SK-N-SH (cell line): ENCODE results near the gene ELP1. TPM values are rescaled to one million over a fixed set of nuclear protein-coding genes. Genes with fewer than 3 reads are reported as not detected.

Experiments
- CTCF ChIA-PET: fragments of 300-600, 350-600 bp; formaldehyde crosslinking; extraction: SDS; loops from one replicate; lab custom pipeline; 2021; lab: Yijun Ruan, JAX
- POLR2A ChIA-PET: fragments of 350-600 bp; sonication (Branson Sonifier 250); formaldehyde crosslinking; extraction: SDS; loops from one replicate; lab custom pipeline; 2020; ENCODE audit warnings: antibody characterized with exemption, inconsistent platforms; lab: Yijun Ruan, JAX
- DNase-seq: peaks from one replicate; pipeline ENCODE4 v3.0.0; 2012
- H2AFZ ChIP-seq: fragments of 200-600 bp; sonication (generic); 2 replicates; pipeline ENCODE4 v1.8.1; 2016; ENCODE audit warnings: antibody characterized with exemption, mild to moderate bottlenecking, low read depth
- H3F3A ChIP-seq: fragments of 200-600 bp; sonication (generic); replicated peaks from 2 replicates; pipeline ENCODE3; 2016; ENCODE audit warnings: antibody characterized with exemption, mild to moderate bottlenecking; ENCODE audit not compliant: insufficient read depth
- H3K27ac ChIP-seq, 2 experiments: fragments of 200-500 bp in 1 of 2; fragments of 200-600 bp in 1 of 2; sonication (Bioruptor generic) in 1 of 2; sonication (generic), shearing (Covaris generic) in 1 of 2; 2 replicates each; pipeline versions ENCODE4 v1.5.1 to v1.6.1; 2014 to 2016; ENCODE audit warnings: low read depth in 2 of 2, inconsistent platforms in 1 of 2, low read length in 1 of 2, mild to moderate bottlenecking in 1 of 2, mixed read lengths in 1 of 2
- H3K27me3 ChIP-seq: fragments of 200-600 bp; sonication (generic), shearing (Covaris generic); 2 replicates; pipeline ENCODE4 v1.6.1; 2016; ENCODE audit warnings: mixed run types; ENCODE audit not compliant: insufficient read depth
- H3K36me3 ChIP-seq, 2 experiments: fragments of 200-500 bp in 1 of 2; fragments of 200-600 bp in 1 of 2; sonication (Bioruptor generic) in 1 of 2; sonication (generic) in 1 of 2; replicated peaks in 1 of 2; 2 replicates each; pipeline versions ENCODE3 to v1.5.1; 2014 to 2016; ENCODE audit warnings: low read length in 1 of 2, mild to moderate bottlenecking in 1 of 2; ENCODE audit not compliant: insufficient read depth in 2 of 2, control insufficient read depth in 1 of 2
- H3K4me1 ChIP-seq, 2 experiments: fragments of 200-500 bp in 1 of 2; fragments of 200-600 bp in 1 of 2; sonication (Bioruptor generic) in 1 of 2; sonication (generic), shearing (Covaris generic) in 1 of 2; 2 replicates each; pipeline versions ENCODE4 v1.5.1 to v1.6.1; 2014 to 2016; ENCODE audit warnings: low read depth in 1 of 2, low read length in 1 of 2, mixed run types in 1 of 2; ENCODE audit not compliant: insufficient read depth in 2 of 2, control insufficient read depth in 1 of 2
- H3K4me2 ChIP-seq: fragments of 200-600 bp; sonication (generic), shearing (Covaris generic); 2 replicates; pipeline ENCODE4 v1.6.1; 2017; ENCODE audit warnings: mixed run types
- H3K4me3 ChIP-seq, 2 experiments: fragments of 200-500 bp in 1 of 2; fragments of 200-600 bp in 1 of 2; sonication (Bioruptor generic) in 1 of 2; sonication (generic), shearing (Covaris generic) in 1 of 2; 2 replicates each; pipeline versions ENCODE4 v1.5.1 to v1.8.1; 2014 to 2016; ENCODE audit warnings: low read depth in 2 of 2, inconsistent platforms in 1 of 2, low read length in 1 of 2, mild to moderate bottlenecking in 1 of 2, mixed read lengths in 1 of 2, moderate library complexity in 1 of 2
- H3K79me2 ChIP-seq: fragments of 200-600 bp; sonication (generic); 2 replicates; pipeline ENCODE4 v1.8.1; 2017; ENCODE audit warnings: mild to moderate bottlenecking; ENCODE audit not compliant: insufficient read depth
- H3K9ac ChIP-seq: fragments of 200-600 bp; sonication (generic); 2 replicates; pipeline ENCODE4 v1.6.1; 2017; ENCODE audit warnings: mixed run types
- H3K9me2 ChIP-seq: fragments of 200-600 bp; sonication (generic); 2 replicates; pipeline ENCODE4 v1.6.1; 2017; ENCODE audit warnings: mixed run types
- H3K9me3 ChIP-seq: fragments of 200-600 bp; sonication (generic); 2 replicates; pipeline ENCODE4 v1.6.1; 2017; ENCODE audit warnings: mixed run types, mild to moderate bottlenecking, moderate library complexity
- H4K20me1 ChIP-seq: fragments of 200-600 bp; sonication (generic); 2 replicates; pipeline ENCODE4 v1.6.1; 2017; ENCODE audit warnings: mild to moderate bottlenecking, mixed run types; ENCODE audit not compliant: insufficient read depth
- CHD2 ChIP-seq: fragments of 150-350 bp; IDR thresholded peaks from 2 replicates; pipeline ENCODE4 v1.6.1; 2018; ENCODE audit warnings: low read length; ENCODE audit not compliant: partially characterized antibody
- ELF1 ChIP-seq: IDR thresholded peaks from 2 replicates; pipeline ENCODE4 v1.4.0; 2012
- EP300 ChIP-seq, 2 experiments: IDR thresholded peaks; 2 replicates each; pipeline versions ENCODE4 v1.4.0 to v1.6.1; 2012; ENCODE audit warnings: borderline replicate concordance in 1 of 2, low read depth in 1 of 2, low read length in 1 of 2
- EZH2phosphoT487 ChIP-seq: fragments of 200-600 bp; sonication (generic); IDR thresholded peaks from 2 replicates; pipeline ENCODE4 v1.6.1; 2017; ENCODE audit warnings: low read depth, mixed run types, mild to moderate bottlenecking, antibody characterized with exemption, moderate library complexity, borderline replicate concordance
- FOSL2 ChIP-seq: IDR thresholded peaks from 2 replicates; pipeline ENCODE4 v1.4.0; 2012; ENCODE audit warnings: low read depth, mild to moderate bottlenecking, moderate library complexity, borderline replicate concordance
- FOXM1 ChIP-seq: IDR thresholded peaks from 2 replicates; pipeline ENCODE4 v1.4.0; 2012; ENCODE audit warnings: low read depth, mild to moderate bottlenecking
- NRF1 ChIP-seq: IDR thresholded peaks from 2 replicates; pipeline ENCODE4 v1.6.1; 2012; ENCODE audit warnings: low read depth, mild to moderate bottlenecking, low read length
- POLR2AphosphoS5 ChIP-seq: IDR thresholded peaks from 2 replicates; pipeline ENCODE4 v1.6.1; 2012; ENCODE audit warnings: low read depth, low read length
- RAD21 ChIP-seq: IDR thresholded peaks from 2 replicates; pipeline ENCODE4 v1.6.1; 2012; ENCODE audit warnings: mild to moderate bottlenecking, low read length
- RXRA ChIP-seq: IDR thresholded peaks from 2 replicates; pipeline ENCODE4 v1.4.0; 2012; ENCODE audit warnings: low read depth, mild to moderate bottlenecking, borderline replicate concordance
- SIN3A ChIP-seq: IDR thresholded peaks from 2 replicates; pipeline ENCODE4 v1.6.1; 2012; ENCODE audit warnings: low read depth, mild to moderate bottlenecking, low read length, moderate library complexity, borderline replicate concordance
- SMC3 ChIP-seq: IDR thresholded peaks from 2 replicates; pipeline ENCODE4 v1.6.1; 2012; ENCODE audit warnings: low read depth, low read length, improper control_type of control experiment
- TAF1 ChIP-seq: IDR thresholded peaks from 2 replicates; pipeline ENCODE4 v1.6.1; 2012; ENCODE audit warnings: low read depth, mild to moderate bottlenecking, low read length, moderate library complexity, borderline replicate concordance
- TCF12 ChIP-seq: IDR thresholded peaks from 2 replicates; pipeline ENCODE4 v1.4.0; 2012
- TEAD4 ChIP-seq: IDR thresholded peaks from 2 replicates; pipeline ENCODE4 v1.4.0; 2012; ENCODE audit warnings: mild to moderate bottlenecking, borderline replicate concordance; ENCODE audit not compliant: insufficient read depth
- WGBS: methylation state at CpG from one replicate; pipeline ENCODE4 v1.1.6; 2017; ENCODE audit warnings: low lambda C conversion rate; 5-methylcytosine and 5-hydroxymethylcytosine counted together
- polyA plus RNA-seq, 3 experiments: library from polyadenylated mRNA; depleted of rRNA; stranded (reverse); fragments of >200 nt; gene quantifications; 2 replicates each; pipeline ENCODE4 v1.2.3, GENCODE V29; 2012
- TF ChIP-seq, protein P1 (sequence below): fragments of 150-350 bp; IDR thresholded peaks from 2 replicates; pipeline ENCODE4 v1.6.1; 2017; ENCODE audit warnings: antibody characterized with exemption, low read length, low read depth, borderline replicate concordance
- TF ChIP-seq, protein P2 (sequence below): fragments of 150-350 bp; IDR thresholded peaks from 2 replicates; pipeline ENCODE4 v1.6.1; 2016; ENCODE audit warnings: mild to moderate bottlenecking, low read depth, low read length
- TF ChIP-seq, protein P3 (sequence below): IDR thresholded peaks from 2 replicates; pipeline ENCODE4 v1.4.0; 2012; ENCODE audit warnings: low read depth, borderline replicate concordance
- TF ChIP-seq, protein P4 (sequence below): IDR thresholded peaks from 2 replicates; pipeline ENCODE4 v1.4.0; 2012; ENCODE audit warnings: low read depth, borderline replicate concordance
- TF ChIP-seq, protein P5 (sequence below): IDR thresholded peaks from 2 replicates; pipeline ENCODE4 v1.4.0; 2012; ENCODE audit warnings: low read depth

Gene ELP1
- polyA plus RNA-seq, 1 of the 3 experiments (the other 2 are of a cell fraction) = 19.1 TPM

DNA sequence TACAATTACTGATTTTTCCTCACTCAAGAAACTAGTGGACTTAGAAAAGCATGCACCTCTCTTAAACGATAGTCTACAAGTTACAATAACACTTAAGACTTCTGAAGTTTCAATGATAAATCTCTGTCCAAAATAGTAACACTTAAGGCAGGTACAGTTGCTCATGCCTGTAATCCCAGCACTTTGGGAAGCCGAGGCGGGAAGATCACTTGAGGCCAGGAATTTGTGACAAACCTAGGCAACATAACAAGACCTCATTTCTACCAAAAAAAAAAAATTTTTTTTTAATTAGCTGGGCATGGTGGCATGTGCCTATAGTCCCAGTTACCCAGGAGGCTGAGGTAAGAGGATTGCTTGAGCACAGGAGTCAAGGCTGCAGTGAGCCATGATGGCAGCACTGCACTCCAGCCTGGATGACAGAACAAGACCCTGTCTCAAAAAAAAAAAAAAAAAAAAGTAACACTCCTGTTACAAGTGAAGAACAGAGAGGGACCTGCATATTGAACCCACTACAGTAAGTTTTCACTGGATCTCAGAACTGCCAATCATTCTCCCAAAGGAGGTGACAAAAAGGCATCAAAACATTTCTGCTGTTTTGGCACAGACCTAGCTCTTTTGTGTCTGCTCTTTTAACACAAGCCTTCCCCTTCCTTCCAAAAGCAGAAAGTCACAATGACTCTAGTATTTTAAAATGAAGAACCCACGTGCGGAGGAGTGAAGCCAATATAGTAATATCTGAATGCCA lies 3.8 kb upstream of the ELP1 start:
- H3K9me2 ChIP-seq = no peaks in the 10 kb centered on the region
- H2AFZ ChIP-seq = no peak overlapping the region
- H3K27me3 ChIP-seq = no peaks in the 10 kb centered on the region
- H4K20me1 ChIP-seq = no peaks in the 10 kb centered on the region
- no peak overlapping the region for H3K4me3 ChIP-seq
- no peak for DNase-seq
- H3K36me3 ChIP-seq = peaks cover 44 to 57% of the 10 kb centered on the region in 2 experiments
- POLR2A ChIA-PET = no interaction called here
- no peak overlapping the region for H3K4me2 ChIP-seq
- CTCF ChIA-PET = interaction anchor here (1.0 kb wide), 1 partner anchor 16 kb away, joined by 4 read pairs; no protein-coding TSS in a partner anchor
- H3K9ac ChIP-seq = no peak overlapping the region
- TF ChIP-seq, protein P1, sequence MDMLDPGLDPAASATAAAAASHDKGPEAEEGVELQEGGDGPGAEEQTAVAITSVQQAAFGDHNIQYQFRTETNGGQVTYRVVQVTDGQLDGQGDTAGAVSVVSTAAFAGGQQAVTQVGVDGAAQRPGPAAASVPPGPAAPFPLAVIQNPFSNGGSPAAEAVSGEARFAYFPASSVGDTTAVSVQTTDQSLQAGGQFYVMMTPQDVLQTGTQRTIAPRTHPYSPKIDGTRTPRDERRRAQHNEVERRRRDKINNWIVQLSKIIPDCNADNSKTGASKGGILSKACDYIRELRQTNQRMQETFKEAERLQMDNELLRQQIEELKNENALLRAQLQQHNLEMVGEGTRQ = no peak
- TF ChIP-seq EZH2phosphoT487 (no peak), SMC3 (no peak), ELF1 (no peak), TAF1 (no peak), TEAD4 (no peak), NRF1 (no peak), CHD2 (no peak), TCF12 (no peak)
- TF ChIP-seq, protein P2, sequence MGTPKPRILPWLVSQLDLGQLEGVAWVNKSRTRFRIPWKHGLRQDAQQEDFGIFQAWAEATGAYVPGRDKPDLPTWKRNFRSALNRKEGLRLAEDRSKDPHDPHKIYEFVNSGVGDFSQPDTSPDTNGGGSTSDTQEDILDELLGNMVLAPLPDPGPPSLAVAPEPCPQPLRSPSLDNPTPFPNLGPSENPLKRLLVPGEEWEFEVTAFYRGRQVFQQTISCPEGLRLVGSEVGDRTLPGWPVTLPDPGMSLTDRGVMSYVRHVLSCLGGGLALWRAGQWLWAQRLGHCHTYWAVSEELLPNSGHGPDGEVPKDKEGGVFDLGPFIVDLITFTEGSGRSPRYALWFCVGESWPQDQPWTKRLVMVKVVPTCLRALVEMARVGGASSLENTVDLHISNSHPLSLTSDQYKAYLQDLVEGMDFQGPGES = no peak
- peaks cover 2 to 7% of the 10 kb centered on the region in 2 experiments; a peak in 2 of 4 replicates for H3K4me1 ChIP-seq
- H3K9me3 ChIP-seq = no peaks in the 10 kb centered on the region
- H3K27ac ChIP-seq = no peak overlapping the region
- H3F3A ChIP-seq = peaks cover 12% of the 10 kb centered on the region
- 97% methylated on average over 5 of the region's 5 CpGs for WGBS
- peaks cover 32% of the 10 kb centered on the region for H3K79me2 ChIP-seq

DNA sequence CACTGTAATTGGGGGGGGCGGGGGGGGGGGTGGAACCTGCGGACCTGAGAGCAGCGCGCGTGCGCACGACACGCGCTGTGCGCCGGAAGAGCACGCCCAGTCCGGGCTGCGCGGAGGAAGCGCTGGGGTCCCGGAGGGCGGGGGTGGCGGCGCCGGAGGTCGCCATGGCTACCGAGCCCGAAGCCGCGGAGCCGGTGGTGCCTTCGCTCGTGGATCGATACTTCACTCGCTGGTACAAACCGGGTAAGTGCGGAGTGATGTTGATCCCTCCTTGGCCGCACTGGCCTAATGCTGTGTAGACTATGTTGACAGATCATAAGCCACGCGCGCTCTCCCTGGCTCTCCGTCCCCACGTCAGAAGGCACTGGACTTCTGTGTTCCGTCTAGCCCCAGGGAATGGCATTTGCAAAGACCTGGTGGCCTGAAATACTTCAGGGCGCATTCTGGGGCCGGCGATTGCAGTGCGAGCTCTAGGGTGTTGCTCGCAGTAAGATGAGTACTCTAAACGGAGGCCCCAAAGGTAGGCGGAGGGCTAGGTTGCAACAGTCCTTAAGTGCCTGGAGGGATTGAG lies 484 bp upstream of the ELP1 start, which contains the start of gene ABITRAM:
Gene ABITRAM (plus strand): TSS at position 78 of the 571 bp plus-strand sequence. CDS start 87 bp downstream, at position 165.
- Histone ChIP-seq H3K27ac (peak within 1 kb of the TSS; percentile 78 to 94), H3K4me3 (peak within 1 kb of the TSS; percentile 84 to 99), H3K27me3 (no peaks in the 10 kb centered on the region), H3K36me3 (peaks cover 25 to 38% of the 10 kb centered on the region in 2 experiments), H3K79me2 (peaks cover 58% of the 10 kb centered on the region), H3K9me3 (no peaks in the 10 kb centered on the region), H4K20me1 (no peaks in the 10 kb centered on the region), H3K4me2 (peak within 1 kb of the TSS; percentile 94), H2AFZ (peak within 1 kb of the TSS; percentile 82), H3K4me1 (peaks cover 8 to 9% of the 10 kb centered on the region in 2 experiments; a peak in 3 of 4 replicates), H3K9ac (peak within 1 kb of the TSS; percentile 72), H3K9me2 (no peaks in the 10 kb centered on the region), H3F3A (peaks cover 7% of the 10 kb centered on the region)
- CTCF ChIA-PET = no interaction called here
- peak; percentile 96 for DNase-seq
- 1% methylated on average over 12 of the region's 47 CpGs for WGBS
- POLR2A ChIA-PET = interaction anchor here (0.8 kb wide), 1 partner anchor 8 kb away, joined by 3 read pairs; no protein-coding TSS in a partner anchor
- no peak for TF ChIP-seq FOXM1
- no peak for TF ChIP-seq TAF1
- TF ChIP-seq SIN3A = peak; percentile 58
- no peak for TF ChIP-seq TEAD4
- TF ChIP-seq, protein P3, sequence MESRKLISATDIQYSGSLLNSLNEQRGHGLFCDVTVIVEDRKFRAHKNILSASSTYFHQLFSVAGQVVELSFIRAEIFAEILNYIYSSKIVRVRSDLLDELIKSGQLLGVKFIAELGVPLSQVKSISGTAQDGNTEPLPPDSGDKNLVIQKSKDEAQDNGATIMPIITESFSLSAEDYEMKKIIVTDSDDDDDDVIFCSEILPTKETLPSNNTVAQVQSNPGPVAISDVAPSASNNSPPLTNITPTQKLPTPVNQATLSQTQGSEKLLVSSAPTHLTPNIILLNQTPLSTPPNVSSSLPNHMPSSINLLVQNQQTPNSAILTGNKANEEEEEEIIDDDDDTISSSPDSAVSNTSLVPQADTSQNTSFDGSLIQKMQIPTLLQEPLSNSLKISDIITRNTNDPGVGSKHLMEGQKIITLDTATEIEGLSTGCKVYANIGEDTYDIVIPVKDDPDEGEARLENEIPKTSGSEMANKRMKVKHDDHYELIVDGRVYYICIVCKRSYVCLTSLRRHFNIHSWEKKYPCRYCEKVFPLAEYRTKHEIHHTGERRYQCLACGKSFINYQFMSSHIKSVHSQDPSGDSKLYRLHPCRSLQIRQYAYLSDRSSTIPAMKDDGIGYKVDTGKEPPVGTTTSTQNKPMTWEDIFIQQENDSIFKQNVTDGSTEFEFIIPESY = no peak
- no peak for TF ChIP-seq FOSL2
- TF ChIP-seq, protein P4, sequence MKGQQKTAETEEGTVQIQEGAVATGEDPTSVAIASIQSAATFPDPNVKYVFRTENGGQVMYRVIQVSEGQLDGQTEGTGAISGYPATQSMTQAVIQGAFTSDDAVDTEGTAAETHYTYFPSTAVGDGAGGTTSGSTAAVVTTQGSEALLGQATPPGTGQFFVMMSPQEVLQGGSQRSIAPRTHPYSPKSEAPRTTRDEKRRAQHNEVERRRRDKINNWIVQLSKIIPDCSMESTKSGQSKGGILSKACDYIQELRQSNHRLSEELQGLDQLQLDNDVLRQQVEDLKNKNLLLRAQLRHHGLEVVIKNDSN = no peak
- TF ChIP-seq, protein P5, sequence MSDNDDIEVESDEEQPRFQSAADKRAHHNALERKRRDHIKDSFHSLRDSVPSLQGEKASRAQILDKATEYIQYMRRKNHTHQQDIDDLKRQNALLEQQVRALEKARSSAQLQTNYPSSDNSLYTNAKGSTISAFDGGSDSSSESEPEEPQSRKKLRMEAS = 0 out of 2 replicates have a peak, but pooled peaks have one; percentile 24
- no peak for TF ChIP-seq RAD21
- TF ChIP-seq POLR2AphosphoS5 = peak; percentile 17; the same call in 1 of the 2 replicates
- TF ChIP-seq RXRA = no peak
- 0 out of 4 replicates have a peak, but pooled peaks of 1 of the 2 experiments have one; percentile 11 for TF ChIP-seq EP300 (IDR thresholded peaks at IDR 0.05; ENCODE audit: borderline replicate concordance in 1 of 2, low read depth in 1 of 2, low read length in 1 of 2)
